A549 (cell line): ENCODE results near the gene RMC1. TPM values are rescaled to one million over a fixed set of nuclear protein-coding genes. Genes with fewer than 3 reads are reported as not detected.

ENCODE experiments used
- ATAC-seq, 2 experiments: fragments of 200-7000 bp in 1 of 2; fragments of >200 bp in 1 of 2; cut with Nextera tagmentation in 1 of 2; cut with Tn5 transposase in 1 of 2; 3 replicates each; pipeline versions ENCODE4 v1.8.0 to v1.9.1; 2018 to 2020; ENCODE audit warnings: mild to moderate bottlenecking in 1 of 2, moderate library complexity in 1 of 2
- CTCF ChIA-PET: fragments of 300-600 bp; sonication (Branson Sonifier 250); formaldehyde crosslinking; extraction: SDS; loops from one replicate; lab custom pipeline; 2021; ENCODE audit warnings: antibody characterized with exemption, inconsistent platforms; lab: Yijun Ruan, JAX
- POLR2A ChIA-PET: fragments of 350-600 bp; formaldehyde crosslinking; extraction: SDS; loops from one replicate; lab custom pipeline; 2021; ENCODE audit warnings: antibody characterized with exemption, inconsistent platforms; lab: Yijun Ruan, JAX
- DNase-seq, 2 experiments: peaks; one replicate each; pipeline versions ENCODE4 v3.0.0 to v3.0.0-alpha.2; 2011 to 2016; ENCODE audit warnings: low read depth in 1 of 2, low spot score in 1 of 2
- FAIRE-seq: peaks from 2 replicates; lab custom pipeline; 2011; peaks lifted over from hg19 to GRCh38; lab: Jason Lieb, UNC
- H3K27ac ChIP-seq, 2 experiments: fragments of >200 bp; sonication (Bioruptor Twin); formaldehyde crosslinking; 3 replicates each; pipeline ENCODE4 v1.5.1; 2016 to 2017
- H3K4me1 ChIP-seq: fragments of >200 bp; sonication (Bioruptor Twin); formaldehyde crosslinking; 3 replicates; pipeline ENCODE4 v1.6.1; 2016
- H3K4me2 ChIP-seq: fragments of >200 bp; sonication (Bioruptor Twin); formaldehyde crosslinking; 3 replicates; pipeline ENCODE4 v1.6.1; 2016
- H3K4me3 ChIP-seq: fragments of >200 bp; sonication (Bioruptor Twin); formaldehyde crosslinking; 3 replicates; pipeline ENCODE4 v1.5.1; 2016
- H3K9me3 ChIP-seq: fragments of >200 bp; sonication (Bioruptor Twin); formaldehyde crosslinking; 3 replicates; pipeline ENCODE4 v1.6.1; 2016
- EHF ChIP-seq: fragments of 250-450 bp; sonication (Bioruptor Pico); IDR thresholded peaks from 2 replicates; pipeline ENCODE4 v1.5.0; 2020; ENCODE audit warnings: mild to moderate bottlenecking
- FOXS1 ChIP-seq: fragments of 250-450 bp; sonication (Bioruptor Pico); IDR thresholded peaks from 2 replicates; pipeline ENCODE4 v1.5.0; 2020; ENCODE audit warnings: mild to moderate bottlenecking, moderate library complexity
- HMGXB4 ChIP-seq: fragments of 250-450 bp; sonication (Bioruptor Pico); IDR thresholded peaks from 2 replicates; pipeline ENCODE4 v1.5.0; 2021; ENCODE audit warnings: mild to moderate bottlenecking, moderate library complexity, borderline replicate concordance
- MAX ChIP-seq: IDR thresholded peaks from 2 replicates; pipeline ENCODE4 v1.6.1; 2012
- MYC ChIP-seq: IDR thresholded peaks from 2 replicates; pipeline ENCODE4 v1.6.1; 2012; ENCODE audit warnings: mild to moderate bottlenecking, inconsistent platforms, low read length, improper control_type of control experiment, borderline replicate concordance
- NPAS2 ChIP-seq: fragments of 250-450 bp; sonication (Bioruptor Pico); IDR thresholded peaks from 2 replicates; pipeline ENCODE4 v1.8.0; 2022; ENCODE audit warnings: mild to moderate bottlenecking, moderate library complexity, borderline replicate concordance
- POLR2A ChIP-seq: IDR thresholded peaks from 2 replicates; pipeline ENCODE4 v1.6.1; 2012; ENCODE audit warnings: mild to moderate bottlenecking, low read length
- ZFP36 ChIP-seq: fragments of 450-650 bp; IDR thresholded peaks from 2 replicates; pipeline ENCODE4 v1.6.1; 2014; ENCODE audit warnings: borderline replicate concordance; ENCODE audit not compliant: partially characterized antibody
- ZSCAN20 ChIP-seq: fragments of 250-450 bp; sonication (Bioruptor Pico); IDR thresholded peaks from 2 replicates; pipeline ENCODE4 v1.8.0; 2022; ENCODE audit warnings: mild to moderate bottlenecking, moderate library complexity
- WGBS: methylation state at CpG from one replicate; pipeline ENCODE4 v1.1.6; 2017; ENCODE audit errors: missing lambda C conversion rate; 5-methylcytosine and 5-hydroxymethylcytosine counted together
- polyA plus RNA-seq, 4 experiments: library from polyadenylated mRNA; depleted of rRNA in 3 of 4; stranded (reverse); fragments of >200 nt; fragmentation: RNase III in 1 of 4; extraction: RNeasy Plus Mini Kit Qiagen cat#74134 plus additional on column Dnase treatment in 1 of 4; gene quantifications; 2 replicates in 3 of 4; 3 replicates in 1 of 4; pipeline ENCODE4 v1.2.3, GENCODE V29; 2011 to 2017
- small RNA-seq, 6 experiments: library from RNA; depleted of rRNA; stranded (forward); fragments of <200 nt; gene quantifications; one replicate each; pipeline ENCODE3, GENCODE V24; 2012
- TF ChIP-seq, protein P1 (sequence below): fragments of 150-350 bp; IDR thresholded peaks from 2 replicates; pipeline ENCODE4 v1.6.1; 2014; ENCODE audit warnings: low read depth, mild to moderate bottlenecking, low read length
- TF ChIP-seq, protein P2 (sequence below): IDR thresholded peaks from 2 replicates; pipeline ENCODE4 v1.6.1; 2012; ENCODE audit warnings: low read depth, borderline replicate concordance

Gene RMC1
- polyA plus RNA-seq, 2 of the 4 experiments (the other 2 are of a cell fraction) = 15.7 to 17.5 TPM

DNA sequence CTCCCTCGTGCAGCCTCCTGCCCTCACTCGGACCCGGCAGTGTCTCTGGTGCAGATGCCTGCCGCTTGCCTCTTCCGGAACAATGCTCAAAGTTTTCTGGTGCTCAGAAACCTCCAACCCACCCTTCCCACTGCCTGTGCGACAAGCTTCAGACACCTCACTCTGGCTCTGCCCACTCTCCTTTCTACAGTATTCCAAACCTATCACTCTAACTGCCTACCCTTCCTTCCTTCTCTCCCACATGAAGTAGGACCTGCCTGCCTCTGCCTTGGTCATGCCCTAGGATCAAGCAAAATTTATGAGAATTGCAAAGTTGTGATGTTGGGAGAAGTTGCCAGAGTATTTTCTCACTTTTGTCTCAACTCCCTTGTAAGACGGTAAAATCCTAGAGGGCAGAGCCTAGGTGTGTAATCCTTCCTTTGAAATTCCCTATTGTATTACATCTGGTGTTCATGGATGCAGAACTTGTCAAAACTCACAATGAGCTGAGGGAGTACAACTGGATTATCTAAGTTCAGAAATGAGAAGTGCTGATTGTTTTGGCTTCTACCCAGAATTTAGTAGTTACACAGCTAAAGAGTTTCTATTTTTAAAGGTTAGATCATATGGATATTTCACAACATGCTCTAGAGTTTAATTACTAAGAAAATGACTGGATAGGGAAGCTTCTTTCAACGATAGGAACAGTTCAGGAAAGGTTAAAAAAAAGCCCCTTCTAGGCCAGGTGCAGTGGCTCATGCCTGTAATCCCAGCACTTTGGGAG, 75.8 kb downstream of the RMC1 start:
- H3K4me2 ChIP-seq = no peak overlapping the region
- CTCF ChIA-PET = interaction anchor here (1.0 to 1.3 kb wide), 3 partner anchors 37 to 124 kb away, joined by 4 to 5 read pairs (median 4); no protein-coding TSS in a partner anchor
- H3K9me3 ChIP-seq = no peaks in the 10 kb centered on the region
- H3K4me3 ChIP-seq = no peak overlapping the region
- peaks cover 36% of the 10 kb centered on the region for H3K4me1 ChIP-seq
- POLR2A ChIA-PET = no interaction called here
- no peak for DNase-seq
- TF ChIP-seq MYC (no peak), POLR2A (no peak), HMGXB4 (CRISPR knock-in tag) (no peak), ZSCAN20 (CRISPR knock-in tag) (no peak), NPAS2 (CRISPR knock-in tag) (no peak)
- TF ChIP-seq, protein P1, sequence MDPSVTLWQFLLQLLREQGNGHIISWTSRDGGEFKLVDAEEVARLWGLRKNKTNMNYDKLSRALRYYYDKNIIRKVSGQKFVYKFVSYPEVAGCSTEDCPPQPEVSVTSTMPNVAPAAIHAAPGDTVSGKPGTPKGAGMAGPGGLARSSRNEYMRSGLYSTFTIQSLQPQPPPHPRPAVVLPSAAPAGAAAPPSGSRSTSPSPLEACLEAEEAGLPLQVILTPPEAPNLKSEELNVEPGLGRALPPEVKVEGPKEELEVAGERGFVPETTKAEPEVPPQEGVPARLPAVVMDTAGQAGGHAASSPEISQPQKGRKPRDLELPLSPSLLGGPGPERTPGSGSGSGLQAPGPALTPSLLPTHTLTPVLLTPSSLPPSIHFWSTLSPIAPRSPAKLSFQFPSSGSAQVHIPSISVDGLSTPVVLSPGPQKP = no peak
- FAIRE-seq = no peak
- WGBS = 86% methylated on average over 8 of the region's 8 CpGs
- no peak overlapping the region for H3K27ac ChIP-seq
- no peak for ATAC-seq

DNA sequence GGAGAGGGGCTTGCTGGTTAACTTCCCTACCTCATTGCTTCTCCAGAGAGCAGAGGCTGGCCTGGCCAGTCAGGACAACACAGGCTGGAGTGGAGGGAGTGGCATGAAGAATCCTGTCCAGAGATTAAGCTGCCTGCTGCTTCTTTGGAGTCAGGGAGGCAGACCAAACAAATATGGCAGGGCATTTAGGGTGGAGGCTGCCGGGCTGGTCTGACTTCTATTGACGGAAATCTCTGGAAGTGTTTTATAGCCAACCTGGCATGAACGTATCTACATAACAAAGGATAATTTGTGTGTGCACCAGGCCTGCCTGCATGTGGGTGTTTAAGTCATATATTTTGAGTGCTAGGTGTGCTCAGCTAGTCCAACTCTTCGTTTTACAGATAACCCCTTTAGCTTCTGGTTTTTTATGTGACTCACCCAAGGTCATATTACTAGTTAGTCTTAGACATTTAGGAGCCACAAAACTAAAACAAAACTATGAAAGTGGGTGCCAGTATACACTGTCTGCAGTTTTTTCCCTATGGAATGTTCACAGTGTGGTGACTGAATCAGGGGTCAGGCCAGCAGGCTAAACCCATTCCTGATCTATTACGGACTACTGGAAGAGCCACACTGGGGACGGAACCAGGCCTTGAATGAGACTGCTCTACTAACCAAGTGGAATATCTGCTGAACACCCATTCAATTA, 77.5 kb downstream of the RMC1 start:
- DNase-seq (no peak), ATAC-seq (no peak; a peak in 1 of 6 replicates), FAIRE-seq (no peak)
- Histone ChIP-seq H3K4me2 (no peak overlapping the region; the same call in 2 of the 3 replicates), H3K4me1 (peaks cover 37% of the 10 kb centered on the region), H3K27ac (no peak overlapping the region), H3K9me3 (no peaks in the 10 kb centered on the region), H3K4me3 (no peak overlapping the region)
- ChIA-PET POLR2A (no interaction called here), CTCF (interaction anchor here (1.0 to 2.5 kb wide), 5 partner anchors 12 to 123 kb away, joined by 3 to 13 read pairs (median 5); no protein-coding TSS in a partner anchor)
- WGBS = 88% methylated on average over 6 of the region's 6 CpGs
- TF ChIP-seq MAX (no peak), EHF (CRISPR knock-in tag) (no peak), FOXS1 (CRISPR knock-in tag) (no peak), ZFP36 (no peak), ZSCAN20 (CRISPR knock-in tag) (no peak)
- TF ChIP-seq, protein P2, sequence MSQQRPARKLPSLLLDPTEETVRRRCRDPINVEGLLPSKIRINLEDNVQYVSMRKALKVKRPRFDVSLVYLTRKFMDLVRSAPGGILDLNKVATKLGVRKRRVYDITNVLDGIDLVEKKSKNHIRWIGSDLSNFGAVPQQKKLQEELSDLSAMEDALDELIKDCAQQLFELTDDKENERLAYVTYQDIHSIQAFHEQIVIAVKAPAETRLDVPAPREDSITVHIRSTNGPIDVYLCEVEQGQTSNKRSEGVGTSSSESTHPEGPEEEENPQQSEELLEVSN = no peak

Small RNA genes lying within 50 kb of the gene (small RNA-seq; reads per million reads assigned to genes)
- 0 reads per million in 6 experiments for gene AC026634.1
- gene RF00019 = 0 reads per million in 6 experiments

Other genes starting within 250 kb of the RMC1 start
- 34.4 and 43.3 TPM in 2 replicates for gene RIOK3, start 50.2 kb upstream of the RMC1 start, polyA plus RNA-seq (2011; rRNA removed)
- gene RIOK3, start 50.2 kb upstream of the RMC1 start, polyA plus RNA-seq (2017; fragmentation: RNase III; extraction: RNeasy Plus Mini Kit Qiagen cat#74134 plus additional on column Dnase treatment) = 25.3 to 29.4 TPM (median 26.9 TPM) in 3 replicates
- 42.5 and 45.0 TPM in 2 replicates for gene NPC1, start 83.0 kb downstream of the RMC1 start, polyA plus RNA-seq (2011; rRNA removed)
- 56.9 to 69.2 TPM (median 61.4 TPM) in 3 replicates for gene NPC1, start 83.0 kb downstream of the RMC1 start, polyA plus RNA-seq (2017; fragmentation: RNase III; extraction: RNeasy Plus Mini Kit Qiagen cat#74134 plus additional on column Dnase treatment)
- 25.2 and 25.4 TPM in 2 replicates for gene ANKRD29, start 159.4 kb downstream of the RMC1 start, polyA plus RNA-seq (2011; rRNA removed)
- gene ANKRD29, start 159.4 kb downstream of the RMC1 start, polyA plus RNA-seq (2017; fragmentation: RNase III; extraction: RNeasy Plus Mini Kit Qiagen cat#74134 plus additional on column Dnase treatment) = 12.4 to 17.4 TPM (median 17.2 TPM) in 3 replicates
- gene LAMA3, start 185.9 kb downstream of the RMC1 start, polyA plus RNA-seq (2011; rRNA removed) = 31.0 and 40.1 TPM in 2 replicates
- 18.2 to 24.1 TPM (median 19.4 TPM) in 3 replicates for gene LAMA3, start 185.9 kb downstream of the RMC1 start, polyA plus RNA-seq (2017; fragmentation: RNase III; extraction: RNeasy Plus Mini Kit Qiagen cat#74134 plus additional on column Dnase treatment)